Ovary (tissue), 9 donors: ENCODE results near the gene GFER. TPM values are rescaled to one million over a fixed set of nuclear protein-coding genes. Genes with fewer than 3 reads are reported as not detected.

Experiments
- DNase-seq, 5 donors: peaks; one replicate each; pipeline ENCODE4 v3.0.0-alpha.2; 2019 to 2020
- H3K27ac ChIP-seq, 2 donors: fragments of 200-600 bp; one replicate each; pipeline versions ENCODE4 v1.5.1 to v1.8.0; 2019 to 2022
- H3K27me3 ChIP-seq: fragments of 200-600 bp; one replicate; pipeline ENCODE4 v1.8.0; 2022
- H3K36me3 ChIP-seq: fragments of 200-600 bp; sonication (generic); one replicate; pipeline ENCODE4 v1.5.1; 2019
- H3K4me1 ChIP-seq: one replicate; pipeline ENCODE4 v1.8.1; 2013; ENCODE audit warnings: mild to moderate bottlenecking, moderate library complexity; ENCODE audit not compliant: insufficient read depth
- H3K4me3 ChIP-seq: fragments of 200-600 bp; sonication (generic); one replicate; pipeline ENCODE4 v1.5.1; 2017
- H3K9me3 ChIP-seq, 2 donors: fragments of 200-600 bp in 1 of 2; sonication (generic) in 1 of 2; one replicate each; pipeline versions ENCODE4 v1.5.1 to v1.8.1; 2013 to 2019; ENCODE audit warnings: mild to moderate bottlenecking in 1 of 2, moderate library complexity in 1 of 2
- CTCF ChIP-seq, 3 donors: fragments of 450-650 bp in 2 of 3; fragments of 200-600 bp in 1 of 3; IDR thresholded peaks; one replicate each; pipeline versions ENCODE4 v1.5.1 to v1.8.0; 2016 to 2022; ENCODE audit warnings: antibody characterized with exemption in 3 of 3, mild to moderate bottlenecking in 1 of 3
- EP300 ChIP-seq: sonication (generic); formaldehyde crosslinking; IDR thresholded peaks from one replicate; pipeline ENCODE4 v1.6.1; 2017; ENCODE audit warnings: antibody characterized with exemption
- POLR2A ChIP-seq: fragments of 450-650 bp; IDR thresholded peaks from one replicate; pipeline ENCODE4 v1.6.1; 2017; ENCODE audit warnings: antibody characterized with exemption, mild to moderate bottlenecking, moderate library complexity
- WGBS, 3 donors: extraction: QIAGEN DNeasy Blood & Tissue Kit in 1 of 3; methylation state at CpG; one replicate each; pipeline versions ENCODE4 v1.1.5 to v1.1.7; 2013 to 2017; 5-methylcytosine and 5-hydroxymethylcytosine counted together
- intact Hi-C, 4 donors: fragments of 100-400 bp; cut with DNase I; formaldehyde crosslinking; loops; one replicate each; pipeline versions ENCODE4 v1.11.0 to v1.15.1; 2022 to 2023
- polyA plus RNA-seq, 2 donors: library from polyadenylated mRNA; stranded (reverse); fragments of 200-250 nt in 1 of 2; fragments of 350-450 nt in 1 of 2; fragmentation: Illumina TruSeq in 1 of 2; extraction: RNeasy Lipid Tissue Mini Kit (QIAGEN cat#74804) in 1 of 2; gene quantifications; one replicate each; pipeline ENCODE4 v1.2.3, GENCODE V29; 2013 to 2014
- total RNA-seq, 7 donors: library from RNA; depleted of rRNA in 2 of 7; stranded (reverse); fragments of >200 nt in 2 of 7; fragmentation: NEBNext Ultra II Directional in 3 of 7; extraction: Animal tissue kit (Norgen Biotek cat#: 25700) in 3 of 7; gene quantifications; one replicate each; pipeline versions ENCODE4 v1.1.0 to v1.2.4, GENCODE V29; 2016 to 2023
- donor health status: DM: no; HTN: no; CAD: no; lungs with moderate emphysema.
- donor health status: DM: no; HTN: no; CAD: no.
- donor health status: Bipolar disorder and iron deficiency.
- donor health status: DM: yes; HTN: yes; CAD: no.
- donor health status: DM: no; HTN: no; CAD: no.
- donor health status: DM: yes; HTN: yes; CAD: no.

Gene GFER
- total and polyA plus RNA-seq, 9 donors = 6.1 to 18.5 (median 14.0) TPM

GRCh38 chr16:2022723-2023091, 38.7 kb downstream of the GFER start:
- 1 to 3% (median 2%) methylated on average over 10 to 14 of the region's 14 CpGs for WGBS, 3 donors
- Histone ChIP-seq H3K27me3 (no peaks in the 10 kb centered on the region), H3K36me3 (no peaks in the 10 kb centered on the region), H3K9me3 (no peaks in the 10 kb centered on the region), H3K27ac (no peak overlapping the region), H3K4me3 (peak overlapping the region; percentile 31), H3K4me1 (peaks cover 11% of the 10 kb centered on the region)
- DNase-seq = no peak
- no peak for TF ChIP-seq POLR2A
- TF ChIP-seq EP300 = no peak
- TF ChIP-seq CTCF (IDR thresholded peaks at IDR 0.05) = no peak
- intact Hi-C loops = loop anchor here in 3 of 4 donors (2.0 to 5.0 kb wide), 2 partner anchors 118 to 120 kb away; no protein-coding TSS in a partner anchor

GRCh38 chr16:2023092-2024031, 39.4 kb downstream of the GFER start:
- TF ChIP-seq POLR2A (peak; percentile 41), CTCF (IDR thresholded peaks at IDR 0.05) (peak; percentile 93 to 99 (median 99)), EP300 (no peak)

GRCh38 chr16:2024032-2024420, 40.0 kb downstream of the GFER start:
- no peak overlapping the region for H3K4me3 ChIP-seq
- no peak for DNase-seq
- intact Hi-C loops = loop anchor here in 1 of 4 donors (5.0 kb wide), 1 partner anchor 118 kb away; no protein-coding TSS in a partner anchor
- H3K27me3 ChIP-seq = no peaks in the 10 kb centered on the region
- WGBS, 3 donors = 84 to 92% (median 89%) methylated on average over 12 of the region's 12 CpGs
- no peaks in the 10 kb centered on the region for H3K9me3 ChIP-seq
- H3K4me1 ChIP-seq = peaks cover 21% of the 10 kb centered on the region
- no peaks in the 10 kb centered on the region for H3K36me3 ChIP-seq
- no peak for TF ChIP-seq POLR2A
- TF ChIP-seq EP300 = no peak
- no peak for TF ChIP-seq CTCF (IDR thresholded peaks at IDR 0.05)
- H3K27ac ChIP-seq = no peak overlapping the region

More at GRCh38 chr16:2023092-2024031, 39.4 kb downstream of the GFER start:
- Histone ChIP-seq H3K9me3 (no peaks in the 10 kb centered on the region), H3K36me3 (no peaks in the 10 kb centered on the region), H3K4me1 (peaks cover 17% of the 10 kb centered on the region), H3K4me3 (peak overlapping the region; percentile 31), H3K27ac (peak overlapping the region; percentile 24 to 37), H3K27me3 (no peaks in the 10 kb centered on the region)
- intact Hi-C loops = loop anchor here in 3 of 4 donors (2.0 to 5.0 kb wide), 2 partner anchors 117 to 119 kb away; no protein-coding TSS in a partner anchor
- WGBS, 3 donors = 12 to 19% (median 15%) methylated on average over 36 to 53 of the region's 53 CpGs
- DNase-seq = peak; percentile 88 to 97 (median 94)

- no peak for TF ChIP-seq POLR2A
- TF ChIP-seq CTCF (IDR thresholded peaks at IDR 0.05) = no peak
- intact Hi-C loops = loop anchor here in 1 of 4 donors (5.0 kb wide), 1 partner anchor 127 kb away; no protein-coding TSS in a partner anchor
- Histone ChIP-seq H3K9me3 (no peaks in the 10 kb centered on the region), H3K27me3 (no peaks in the 10 kb centered on the region), H3K27ac (no peak overlapping the region), H3K4me3 (no peak overlapping the region), H3K4me1 (peaks cover 19% of the 10 kb centered on the region), H3K36me3 (no peaks in the 10 kb centered on the region)
- DNase-seq = no peak
- 90 to 96% (median 93%) methylated on average over 14 of the region's 14 CpGs for WGBS, 3 donors
Observed at GRCh38 chr16:2025251-2025650, 41.3 kb downstream of the GFER start.
